Medulla oblongata (tissue), 1 donor: ENCODE measurements around the gene DDX49.
A peak's percentile ranks its signal among the peaks of the same experiment; 100 is the strongest.
"Not testable (repeated sequence)": the region's sequence is repeated elsewhere in the genome, so short reads cannot be mapped to it uniquely, and the experiment has no call there.

Source experiments
- DNase-seq: peaks from one replicate; pipeline ENCODE4 v3.0.0-alpha.2; 2015; ENCODE audit errors: extremely low spot score

DDX49 gene

GRCh38 chr19:18940769-18941627, 21.5 kb downstream of the DDX49 start, which contains the start of gene HOMER3:
Gene HOMER3 (minus strand): TSS chr19:18941217. CDS start chr19:18938982, 2,235 bp downstream.
- DNase-seq, result peak; percentile 85

GRCh38 chr19:18941628-18942354, 22.3 kb downstream of the DDX49 start:
- peak; percentile 24 for DNase-seq

GRCh38 chr19:18942692-18943091, 23.2 kb downstream of the DDX49 start:
- no peak for DNase-seq

- DNase-seq, result peak; percentile 19
Observed at GRCh38 chr19:18943465-18943864, 23.9 kb downstream of the DDX49 start.

- DNase-seq, result no peak
Observed at GRCh38 chr19:18945297-18945696, 25.8 kb downstream of the DDX49 start.

GRCh38 chr19:18946335-18946734, 26.8 kb downstream of the DDX49 start:
- DNase-seq, result no peak

GRCh38 chr19:18946918-18947317, 27.4 kb downstream of the DDX49 start:
- DNase-seq, result no peak

GRCh38 chr19:18948075-18948975, 28.8 kb downstream of the DDX49 start:
- no peak for DNase-seq

GRCh38 chr19:18948976-18949356, 29.5 kb downstream of the DDX49 start:
- DNase-seq, result no peak

GRCh38 chr19:18949858-18950257, 30.3 kb downstream of the DDX49 start:
- DNase-seq, result no peak

GRCh38 chr19:18951721-18952281, 32.3 kb downstream of the DDX49 start:
- DNase-seq, result no peak

- not testable (repeated sequence) for DNase-seq
Observed at GRCh38 chr19:18952364-18953003, 33.0 kb downstream of the DDX49 start.

GRCh38 chr19:18954094-18954493, 34.6 kb downstream of the DDX49 start:
- DNase-seq, result no peak

- DNase-seq, result no peak
Observed at GRCh38 chr19:18955042-18955441, 35.5 kb downstream of the DDX49 start.

GRCh38 chr19:18960370-18960769, 40.9 kb downstream of the DDX49 start:
- no peak for DNase-seq

GRCh38 chr19:18961767-18962620, 42.5 kb downstream of the DDX49 start:
- no peak for DNase-seq

GRCh38 chr19:18964121-18964520, 44.6 kb downstream of the DDX49 start:
- no peak for DNase-seq

GRCh38 chr19:18966307-18966706, 46.8 kb downstream of the DDX49 start:
- DNase-seq, result peak; percentile 33

- peak; percentile 73 for DNase-seq
Observed at GRCh38 chr19:18967358-18968146, 48.0 kb downstream of the DDX49 start.
